Bronchial smooth muscle cell (primary cell): ENCODE data around the gene BAG5. TPM values are rescaled to one million over a fixed set of nuclear protein-coding genes. Genes with fewer than 3 reads are reported as not detected.

Source experiments
- total RNA-seq: library from RNA; depleted of rRNA; stranded (reverse); fragments of >200 nt; gene quantifications from 2 replicates; pipeline ENCODE4 v1.2.1, GENCODE V29; 2014

BAG5 gene
- total RNA-seq = 15.9 and 17.8 TPM in 2 replicates

GRCh38 chr14:103562429-103563225 is at the start of gene BAG5, which contains the start of gene COA8:
TSS of gene BAG5 (minus strand) at chr14:103562657. CDS start at chr14:103561164, 1,493 bp downstream.
TSS of gene COA8 (plus strand) at chr14:103562960. CDS start at chr14:103563002, 42 bp downstream.

GRCh38 chr14:103528587-103529382 is 33.7 kb downstream of the BAG5 start, which contains the start of gene TRMT61A:
TSS of gene TRMT61A (plus strand) at chr14:103529196. CDS start at chr14:103529979, 783 bp downstream.

GRCh38 chr14:103522649-103523574 is 39.5 kb downstream of the BAG5 start, which contains the start of gene CKB:
TSS of gene CKB (minus strand) at chr14:103522830. CDS start at chr14:103522493, 337 bp downstream.

Other genes with a start within 250 kb of the BAG5 start
- 152 and 330 TPM in 2 replicates for gene EIF5, start 228.4 kb downstream of the BAG5 start, total RNA-seq
- 73.8 and 78.0 TPM in 2 replicates for gene MARK3, start 177.2 kb downstream of the BAG5 start, total RNA-seq
- gene CKB, start 39.8 kb downstream of the BAG5 start, total RNA-seq = 60.8 and 79.3 TPM in 2 replicates
- 6.8 and 9.8 TPM in 2 replicates for gene TRMT61A, start 33.5 kb downstream of the BAG5 start, total RNA-seq
- 7.1 and 17.5 TPM in 2 replicates for gene COA8, start 303 bp upstream of the BAG5 start, total RNA-seq
- gene KLC1, start 66.6 kb upstream of the BAG5 start, total RNA-seq = 203 and 229 TPM in 2 replicates
- 3.2 and 5.0 TPM in 2 replicates for gene XRCC3, start 152.8 kb upstream of the BAG5 start, total RNA-seq
- gene ZFYVE21, start 153.2 kb upstream of the BAG5 start, total RNA-seq = 70.8 and 81.3 TPM in 2 replicates